Stimulated activated naive B cell treated with anti-CD40 and anti-IgM and Interleukin-4, amounts not matched to agents 10 μg/mL and 1 μg/mL and 100 μg/mL, for 72 hours (primary cell): ENCODE data around the gene MED12L.
A peak's percentile ranks its signal among the peaks of the same experiment; 100 is the strongest.

ENCODE experiments used
- ATAC-seq, 2 donors: fragments of 150-1000 bp; cut with Tn5 transposase; replicated peaks; 2 replicates each; pipeline ENCODE4 v1.10.0; 2021; ENCODE audit warnings: moderate library complexity in 1 of 2
- DNase-seq: peaks from one replicate; pipeline ENCODE4 v3.0.0; 2021
- H3K27ac Mint-ChIP-seq: one replicate; pipeline ENCODE4 v1.8.0; 2022; ENCODE audit warnings: mild to moderate bottlenecking, mixed read lengths
- H3K27me3 Mint-ChIP-seq, 2 donors: one replicate each; pipeline ENCODE4 v1.8.0; 2022; ENCODE audit warnings: mixed read lengths in 2 of 2
- H3K36me3 Mint-ChIP-seq, 2 donors: one replicate each; pipeline ENCODE4 v1.8.0; 2022; ENCODE audit warnings: mixed read lengths in 2 of 2, mild to moderate bottlenecking in 1 of 2
- H3K4me1 Mint-ChIP-seq, 2 donors: one replicate each; pipeline ENCODE4 v1.8.0; 2022; ENCODE audit warnings: mixed read lengths in 2 of 2, mild to moderate bottlenecking in 1 of 2
- H3K4me3 Mint-ChIP-seq, 2 donors: one replicate each; pipeline ENCODE4 v1.8.0; 2022; ENCODE audit warnings: mild to moderate bottlenecking in 2 of 2, mixed read lengths in 2 of 2, moderate library complexity in 1 of 2
- H3K9me3 Mint-ChIP-seq, 2 donors: one replicate each; pipeline ENCODE4 v1.8.0; 2022; ENCODE audit warnings: mixed read lengths in 2 of 2, mild to moderate bottlenecking in 1 of 2

Gene MED12L

GRCh38 chr3:151142929-151143328 is 57.5 kb downstream of the MED12L start:
- H3K36me3 Mint-ChIP-seq, result no peaks in the 10 kb centered on the region
- H3K4me3 Mint-ChIP-seq, result no peak overlapping the region
- ATAC-seq (no peak), DNase-seq (no peak)
- peaks cover 0 to 4% of the 10 kb centered on the region in 2 donors for H3K27me3 Mint-ChIP-seq
- no peaks in the 10 kb centered on the region for H3K9me3 Mint-ChIP-seq
- peaks cover 0 to 8% of the 10 kb centered on the region in 2 donors for H3K4me1 Mint-ChIP-seq
- H3K27ac Mint-ChIP-seq, result no peak overlapping the region

- H3K36me3 Mint-ChIP-seq, result no peaks in the 10 kb centered on the region
- H3K27me3 Mint-ChIP-seq, result peaks cover 0 to 4% of the 10 kb centered on the region in 2 donors
- DNase-seq, result no peak
- peaks cover 0 to 8% of the 10 kb centered on the region in 2 donors for H3K4me1 Mint-ChIP-seq
- H3K9me3 Mint-ChIP-seq, result no peaks in the 10 kb centered on the region
- H3K4me3 Mint-ChIP-seq, result no peak overlapping the region
- no peak overlapping the region for H3K27ac Mint-ChIP-seq
- no peak for ATAC-seq
These were observed 58.6 kb downstream of the MED12L start for GRCh38 chr3:151144016-151144415.

- Mint-ChIP-seq H3K4me3 (no peak overlapping the region), H3K27me3 (peaks cover 0 to 4% of the 10 kb centered on the region in 2 donors), H3K9me3 (no peaks in the 10 kb centered on the region), H3K36me3 (no peaks in the 10 kb centered on the region), H3K4me1 (peaks cover 0 to 8% of the 10 kb centered on the region in 2 donors), H3K27ac (no peak overlapping the region)
- peak; percentile 48 to 56 for ATAC-seq
- no peak for DNase-seq
These were observed 59.3 kb downstream of the MED12L start for GRCh38 chr3:151144760-151145159.

GRCh38 chr3:151145713-151146070 is 60.2 kb downstream of the MED12L start:
- Mint-ChIP-seq H3K4me3 (no peak overlapping the region), H3K27ac (no peak overlapping the region), H3K36me3 (no peaks in the 10 kb centered on the region), H3K27me3 (peaks cover 0 to 4% of the 10 kb centered on the region in 2 donors), H3K9me3 (no peaks in the 10 kb centered on the region), H3K4me1 (peaks cover 0 to 8% of the 10 kb centered on the region in 2 donors)
- peak; percentile 51 to 57 for ATAC-seq
- DNase-seq, result no peak

GRCh38 chr3:151146071-151146730 is 60.7 kb downstream of the MED12L start:
- peak; percentile 91 for ATAC-seq
- DNase-seq, result peak; percentile 53
- Mint-ChIP-seq H3K4me1 (peaks cover 0 to 8% of the 10 kb centered on the region in 2 donors), H3K4me3 (no peak overlapping the region), H3K27ac (peak overlapping the region; percentile 31), H3K36me3 (no peaks in the 10 kb centered on the region), H3K9me3 (no peaks in the 10 kb centered on the region), H3K27me3 (peaks cover 0 to 4% of the 10 kb centered on the region in 2 donors)

- Mint-ChIP-seq H3K9me3 (no peaks in the 10 kb centered on the region), H3K27ac (no peak overlapping the region), H3K36me3 (no peaks in the 10 kb centered on the region), H3K27me3 (peaks cover 0 to 4% of the 10 kb centered on the region in 2 donors), H3K4me1 (peaks cover 0 to 8% of the 10 kb centered on the region in 2 donors), H3K4me3 (no peak overlapping the region)
- DNase-seq, result no peak
- ATAC-seq, result peak in 1 of 2 donors; percentile 2
These were observed 61.2 kb downstream of the MED12L start for GRCh38 chr3:151146731-151147091.

- Mint-ChIP-seq H3K27ac (no peak overlapping the region), H3K36me3 (no peaks in the 10 kb centered on the region), H3K4me3 (no peak overlapping the region), H3K9me3 (no peaks in the 10 kb centered on the region), H3K4me1 (peaks cover 0 to 8% of the 10 kb centered on the region in 2 donors), H3K27me3 (peaks cover 0 to 4% of the 10 kb centered on the region in 2 donors)
- ATAC-seq (no peak), DNase-seq (no peak)
These were observed 61.8 kb downstream of the MED12L start for GRCh38 chr3:151147299-151147698.

GRCh38 chr3:151152455-151153079 is 67.1 kb downstream of the MED12L start:
- no peak overlapping the region for H3K4me3 Mint-ChIP-seq
- no peaks in the 10 kb centered on the region for H3K27me3 Mint-ChIP-seq
- DNase-seq, result no peak
- no peak overlapping the region for H3K27ac Mint-ChIP-seq
- H3K9me3 Mint-ChIP-seq, result no peaks in the 10 kb centered on the region
- ATAC-seq, result no peak
- H3K4me1 Mint-ChIP-seq, result no peaks in the 10 kb centered on the region
- H3K36me3 Mint-ChIP-seq, result no peaks in the 10 kb centered on the region

- Mint-ChIP-seq H3K9me3 (no peaks in the 10 kb centered on the region), H3K36me3 (no peaks in the 10 kb centered on the region), H3K27me3 (no peaks in the 10 kb centered on the region), H3K4me1 (no peaks in the 10 kb centered on the region), H3K4me3 (no peak overlapping the region), H3K27ac (no peak overlapping the region)
- no peak for ATAC-seq
- no peak for DNase-seq
These were observed 69.1 kb downstream of the MED12L start for GRCh38 chr3:151154566-151154965.

GRCh38 chr3:151155409-151156128 is 70.1 kb downstream of the MED12L start:
- ATAC-seq, result no peak
- no peaks in the 10 kb centered on the region for H3K36me3 Mint-ChIP-seq
- H3K27me3 Mint-ChIP-seq, result no peaks in the 10 kb centered on the region
- H3K4me3 Mint-ChIP-seq, result no peak overlapping the region
- no peaks in the 10 kb centered on the region for H3K4me1 Mint-ChIP-seq
- H3K27ac Mint-ChIP-seq, result no peak overlapping the region
- H3K9me3 Mint-ChIP-seq, result no peaks in the 10 kb centered on the region
- no peak for DNase-seq

- ATAC-seq (peak; percentile 91 to 94), DNase-seq (no peak)
- Mint-ChIP-seq H3K36me3 (no peaks in the 10 kb centered on the region), H3K4me1 (no peaks in the 10 kb centered on the region), H3K27ac (no peak overlapping the region), H3K27me3 (no peaks in the 10 kb centered on the region), H3K4me3 (no peak overlapping the region), H3K9me3 (no peaks in the 10 kb centered on the region)
These were observed 71.3 kb downstream of the MED12L start for GRCh38 chr3:151156618-151157216.

GRCh38 chr3:151159806-151160205 is 74.3 kb downstream of the MED12L start:
- no peak for ATAC-seq
- Mint-ChIP-seq H3K27ac (no peak overlapping the region), H3K36me3 (no peaks in the 10 kb centered on the region), H3K4me3 (no peak overlapping the region), H3K9me3 (no peaks in the 10 kb centered on the region), H3K27me3 (no peaks in the 10 kb centered on the region), H3K4me1 (no peaks in the 10 kb centered on the region)
- no peak for DNase-seq

GRCh38 chr3:151165226-151165625 is 79.8 kb downstream of the MED12L start:
- no peaks in the 10 kb centered on the region for H3K27me3 Mint-ChIP-seq
- no peak overlapping the region for H3K27ac Mint-ChIP-seq
- H3K4me3 Mint-ChIP-seq, result no peak overlapping the region

GRCh38 chr3:151166161-151166560 is 80.7 kb downstream of the MED12L start:
- Mint-ChIP-seq H3K27me3 (no peaks in the 10 kb centered on the region), H3K9me3 (no peaks in the 10 kb centered on the region), H3K36me3 (no peaks in the 10 kb centered on the region), H3K27ac (no peak overlapping the region), H3K4me1 (peaks cover 12 to 22% of the 10 kb centered on the region in 2 donors), H3K4me3 (no peak overlapping the region)
- DNase-seq (no peak), ATAC-seq (no peak)

More at GRCh38 chr3:151165226-151165625, 79.8 kb downstream of the MED12L start:
- Mint-ChIP-seq H3K4me1 (peaks cover 5 to 13% of the 10 kb centered on the region in 2 donors), H3K36me3 (no peaks in the 10 kb centered on the region), H3K9me3 (no peaks in the 10 kb centered on the region)
- DNase-seq, result no peak
- ATAC-seq, result no peak
